HepG2 (cell line): Measurements from ENCODE around the gene SPAG9. TPM values are rescaled to one million over a fixed set of nuclear protein-coding genes. Genes with fewer than 3 reads are reported as not detected.

Source experiments
- CREB1 ChIP-seq, 2 experiments: fragments of 450-650 bp in 1 of 2; IDR thresholded peaks; 2 replicates each; pipeline ENCODE4 v1.6.1; 2016 to 2017; ENCODE audit warnings: control low read depth in 1 of 2, mild to moderate bottlenecking in 1 of 2, missing compliant biosample characterization in 1 of 2, missing genetic modification characterization in 1 of 2
- E2F2 ChIP-seq: sonication (generic); formaldehyde crosslinking; IDR thresholded peaks from 2 replicates; pipeline ENCODE4 v1.4.0; 2020; ENCODE audit warnings: missing genetic modification reagents, borderline replicate concordance
- IRF9 ChIP-seq: sonication (generic); formaldehyde crosslinking; IDR thresholded peaks from 2 replicates; pipeline ENCODE4 v1.8.0; 2022; ENCODE audit warnings: missing genetic modification reagents, mild to moderate bottlenecking, borderline replicate concordance
- KAT7 ChIP-seq: IDR thresholded peaks from 2 replicates; pipeline ENCODE4 v1.6.1; 2018; ENCODE audit warnings: borderline replicate concordance, missing compliant biosample characterization
- LRRFIP1 ChIP-seq: sonication (generic); formaldehyde crosslinking; conservative IDR thresholded peaks from 2 replicates; pipeline ENCODE4 v1.4.0; 2020; ENCODE audit warnings: missing genetic modification reagents
- SMYD3 ChIP-seq: sonication (generic); formaldehyde crosslinking; IDR thresholded peaks from 2 replicates; pipeline ENCODE4 v1.8.1; 2023; ENCODE audit warnings: mild to moderate bottlenecking, missing genetic modification reagents
- ZBTB40 ChIP-seq, 2 experiments: fragments of 450-650 bp in 1 of 2; sonication (generic) in 1 of 2; formaldehyde crosslinking in 1 of 2; IDR thresholded peaks; 2 replicates each; pipeline versions ENCODE4 v1.6.1 to v1.8.0; 2016 to 2022; ENCODE audit warnings: antibody characterized with exemption in 1 of 2, mild to moderate bottlenecking in 1 of 2, missing genetic modification reagents in 1 of 2
- ZIK1 ChIP-seq: sonication (generic); formaldehyde crosslinking; IDR thresholded peaks from 2 replicates; pipeline ENCODE4 v1.5.0; 2020; ENCODE audit warnings: mild to moderate bottlenecking, low read depth, missing genetic modification reagents, borderline replicate concordance
- ZNF639 ChIP-seq: conservative IDR thresholded peaks from 2 replicates; pipeline ENCODE4 v1.6.1; 2018; ENCODE audit warnings: missing genetic modification reagents
- ZNF672 ChIP-seq: sonication (generic); formaldehyde crosslinking; IDR thresholded peaks from 2 replicates; pipeline ENCODE4 v1.8.1; 2022; ENCODE audit warnings: missing genetic modification reagents
- ZNF891 ChIP-seq: sonication (generic); formaldehyde crosslinking; IDR thresholded peaks from 2 replicates; pipeline ENCODE4 v1.5.0; 2020; ENCODE audit warnings: mild to moderate bottlenecking, missing genetic modification reagents
- polyA plus RNA-seq, 8 experiments: library from polyadenylated mRNA; depleted of rRNA in 3 of 8; stranded (reverse) in 7 of 8; unstranded in 1 of 8; fragments of >200 nt; fragmentation: Illumina TruSeq in 4 of 8; extraction: Trizol in 4 of 8; gene quantifications; 2 replicates each; pipeline versions ENCODE4 v1.2.1 to v1.2.3, GENCODE V29; 2011 to 2016; ENCODE audit warnings: low read depth in 4 of 8, missing spikeins in 1 of 8, mixed read lengths in 1 of 8; ENCODE audit not compliant: insufficient read depth in 1 of 8
- total RNA-seq, 5 experiments: library from RNA; depleted of rRNA; stranded (reverse); fragments of >200 nt; fragmentation: Illumina TruSeq; extraction: Trizol; gene quantifications; 2 replicates each; pipeline ENCODE4 v1.2.3, GENCODE V29; 2016; ENCODE audit warnings: low read depth in 1 of 5

SPAG9 gene
- total and polyA plus RNA-seq, 2 of the 13 experiments (the other 11 are each of a cell fraction or from before 2014, with no cell fraction given): 43.2 to 78.6 TPM

GRCh38 chr17:51165680-51166197 is 45.1 kb upstream of the SPAG9 start (continued):
- no peak; the same call in 1 of the 2 replicates for TF ChIP-seq ZNF639 (CRISPR knock-in tag)
- no peak; the same call in 1 of the 2 replicates for TF ChIP-seq ZNF891 (CRISPR knock-in tag)
- no peak for TF ChIP-seq ZNF672
- no peak for TF ChIP-seq CREB1 (IDR thresholded peaks at IDR 0.05)
- no peak for TF ChIP-seq CREB1 (CRISPR knock-in tag; IDR thresholded peaks at IDR 0.05)
- TF ChIP-seq ZIK1 (CRISPR knock-in tag): no peak
- 0 out of 2 replicates have a peak, but pooled peaks have one; percentile 14 for TF ChIP-seq ZBTB40 (IDR thresholded peaks at IDR 0.05)
- no peak; the same call in 1 of the 2 replicates for TF ChIP-seq ZBTB40 (CRISPR knock-in tag; IDR thresholded peaks at IDR 0.05)
- no peak for TF ChIP-seq E2F2 (CRISPR knock-in tag)
- TF ChIP-seq SMYD3 (CRISPR knock-in tag): no peak; the same call in 1 of the 2 replicates
- TF ChIP-seq LRRFIP1: no peak
- no peak for TF ChIP-seq IRF9 (CRISPR knock-in tag)
- TF ChIP-seq KAT7 (CRISPR knock-in tag): no peak
